Breast epithelium (tissue), 3 donors: ENCODE data around the gene KCNH4.

Experiments used
- CTCF ChIP-seq, 3 donors: fragments of 450-650 bp; IDR thresholded peaks; one replicate each; pipeline ENCODE4 v1.5.1; 2016 to 2017; ENCODE audit warnings: antibody characterized with exemption in 3 of 3, mild to moderate bottlenecking in 3 of 3, moderate library complexity in 3 of 3
- POLR2A ChIP-seq: fragments of 450-650 bp; IDR thresholded peaks from one replicate; pipeline ENCODE4 v1.6.1; 2016; ENCODE audit warnings: antibody characterized with exemption, mild to moderate bottlenecking, moderate library complexity
- POLR2AphosphoS5 ChIP-seq, 3 donors: sonication (generic); formaldehyde crosslinking; IDR thresholded peaks; one replicate each; pipeline ENCODE4 v1.6.1; 2017; ENCODE audit warnings: antibody characterized with exemption in 3 of 3

GRCh38 chr17:42182927-42183734 is 2.2 kb upstream of the KCNH4 start:
- TF ChIP-seq CTCF (IDR thresholded peaks at IDR 0.05) (no peak), POLR2A (no peak), POLR2AphosphoS5 (IDR thresholded peaks at IDR 0.05) (no peak)
